Mesodermal cell (in vitro differentiated cells): ENCODE results near the gene TMEM80.
A peak's percentile ranks its signal among the peaks of the same experiment; 100 is the strongest.

ENCODE experiments used
- H3K27ac ChIP-seq: 2 replicates; pipeline ENCODE4 v1.7.0; 2013; ENCODE audit warnings: mild to moderate bottlenecking, low read depth, low read length, moderate library complexity; ENCODE audit not compliant: severe bottlenecking
- H3K36me3 ChIP-seq: 2 replicates; pipeline ENCODE4 v1.7.1; 2013; ENCODE audit warnings: mild to moderate bottlenecking, low read length, moderate library complexity; ENCODE audit not compliant: control insufficient read depth, insufficient read depth
- H3K4me1 ChIP-seq: one replicate; pipeline ENCODE4 v1.7.1; 2013; ENCODE audit warnings: mild to moderate bottlenecking, low read length; ENCODE audit not compliant: insufficient read depth, control insufficient read depth, poor library complexity, severe bottlenecking
- H3K4me3 ChIP-seq: 2 replicates; pipeline ENCODE4 v1.7.0; 2013; ENCODE audit warnings: low read length, control low read depth, mild to moderate bottlenecking; ENCODE audit not compliant: insufficient read depth, poor library complexity, severe bottlenecking; ENCODE audit errors: extremely low read depth
- H3K9me3 ChIP-seq: 2 replicates; pipeline ENCODE4 v1.7.1; 2013; ENCODE audit warnings: mild to moderate bottlenecking, low read length, moderate library complexity; ENCODE audit not compliant: control insufficient read depth
- WGBS, 2 experiments: methylation state at CpG; one replicate each; pipeline ENCODE4 v1.1.5; 2013; ENCODE audit warnings: missing lambda C conversion rate in 2 of 2; ENCODE audit not compliant: insufficient coverage in 2 of 2; 5-methylcytosine and 5-hydroxymethylcytosine counted together

The TMEM80 gene

GRCh38 chr11:693415-693831 is 2.2 kb upstream of the TMEM80 start:
- Histone ChIP-seq H3K4me3 (peak overlapping the region; percentile 98), H3K27ac (peak overlapping the region; percentile 16), H3K4me1 (peaks cover 43% of the 10 kb centered on the region), H3K36me3 (peaks cover 25% of the 10 kb centered on the region), H3K9me3 (no peaks in the 10 kb centered on the region)
- 71 to 73% methylated on average over 7 to 12 of the region's 13 CpGs for WGBS, 2 experiments

- no peaks in the 10 kb centered on the region for H3K9me3 ChIP-seq
- peaks cover 49% of the 10 kb centered on the region for H3K4me1 ChIP-seq
- no peak overlapping the region for H3K27ac ChIP-seq
- 84 to 100% methylated on average over 3 to 9 of the region's 15 CpGs for WGBS, 2 experiments
- peak overlapping the region; percentile 98 for H3K4me3 ChIP-seq
- peaks cover 24% of the 10 kb centered on the region for H3K36me3 ChIP-seq
These were observed 1.6 kb upstream of the TMEM80 start for GRCh38 chr11:693887-694562.

GRCh38 chr11:694563-695287 is 891 bp upstream of the TMEM80 start, which contains the start of gene DEAF1:
Gene DEAF1 (minus strand): TSS chr11:695222. CDS start chr11:695047, 175 bp downstream.
- peak within 1 kb of the TSS; percentile 98 for H3K4me3 ChIP-seq
- 4 to 5% methylated on average over 79 to 95 of the region's 103 CpGs for WGBS, 2 experiments
- H3K27ac ChIP-seq, result peak within 1 kb of the TSS; percentile 99
- peaks cover 20% of the 10 kb centered on the region for H3K36me3 ChIP-seq
- H3K4me1 ChIP-seq, result peaks cover 49% of the 10 kb centered on the region
- no peaks in the 10 kb centered on the region for H3K9me3 ChIP-seq

GRCh38 chr11:695288-695537 is 403 bp upstream of the TMEM80 start:
- no peaks in the 10 kb centered on the region for H3K9me3 ChIP-seq
- 0% methylated on average over 22 to 25 of the region's 25 CpGs for WGBS, 2 experiments
- H3K27ac ChIP-seq, result peak overlapping the region; percentile 99
- H3K4me1 ChIP-seq, result peaks cover 49% of the 10 kb centered on the region
- peak overlapping the region; percentile 98 for H3K4me3 ChIP-seq
- peaks cover 19% of the 10 kb centered on the region for H3K36me3 ChIP-seq

- 95 to 97% methylated on average over 3 to 8 of the region's 11 CpGs for WGBS, 2 experiments
- Histone ChIP-seq H3K4me1 (peaks cover 47% of the 10 kb centered on the region), H3K4me3 (no peak overlapping the region), H3K9me3 (no peaks in the 10 kb centered on the region), H3K27ac (peak overlapping the region; percentile 13), H3K36me3 (peaks cover 19% of the 10 kb centered on the region)
These were observed 1.4 kb downstream of the TMEM80 start for GRCh38 chr11:696955-697491.

GRCh38 chr11:697811-698311 is 2.2 kb downstream of the TMEM80 start:
- peak overlapping the region; percentile 1 for H3K4me3 ChIP-seq
- H3K9me3 ChIP-seq, result no peaks in the 10 kb centered on the region
- WGBS, 2 experiments, result 56 to 62% methylated on average over 9 to 10 of the region's 11 CpGs
- peaks cover 26% of the 10 kb centered on the region for H3K36me3 ChIP-seq
- peaks cover 40% of the 10 kb centered on the region for H3K4me1 ChIP-seq
- H3K27ac ChIP-seq, result peak overlapping the region; percentile 64

- Histone ChIP-seq H3K27ac (no peak overlapping the region), H3K4me1 (peaks cover 33% of the 10 kb centered on the region), H3K36me3 (peaks cover 31% of the 10 kb centered on the region), H3K4me3 (no peak overlapping the region), H3K9me3 (no peaks in the 10 kb centered on the region)
- 72 to 75% methylated on average over 14 to 16 of the region's 17 CpGs for WGBS, 2 experiments
These were observed 3.0 kb downstream of the TMEM80 start for GRCh38 chr11:698493-699115.

GRCh38 chr11:699116-699508 is 3.5 kb downstream of the TMEM80 start:
- no peak overlapping the region for H3K27ac ChIP-seq
- peaks cover 28% of the 10 kb centered on the region for H3K4me1 ChIP-seq
- H3K36me3 ChIP-seq, result peaks cover 31% of the 10 kb centered on the region
- WGBS, 2 experiments, result 96 to 97% methylated on average over 4 of the region's 7 CpGs
- H3K9me3 ChIP-seq, result no peaks in the 10 kb centered on the region
- H3K4me3 ChIP-seq, result no peak overlapping the region

GRCh38 chr11:699753-700152 is 4.1 kb downstream of the TMEM80 start:
- no peaks in the 10 kb centered on the region for H3K9me3 ChIP-seq
- H3K27ac ChIP-seq, result no peak overlapping the region
- H3K36me3 ChIP-seq, result peaks cover 35% of the 10 kb centered on the region
- WGBS, 2 experiments, result 89 to 100% methylated on average over 1 of the region's 1 CpG
- peaks cover 27% of the 10 kb centered on the region for H3K4me1 ChIP-seq
- H3K4me3 ChIP-seq, result no peak overlapping the region

GRCh38 chr11:701741-702461 is 6.3 kb downstream of the TMEM80 start:
- peaks cover 37% of the 10 kb centered on the region for H3K36me3 ChIP-seq
- peaks cover 30% of the 10 kb centered on the region for H3K4me1 ChIP-seq
- WGBS, 2 experiments, result 92 to 97% methylated on average over 19 to 22 of the region's 22 CpGs

More at GRCh38 chr11:701741-702461, 6.3 kb downstream of the TMEM80 start:
- no peaks in the 10 kb centered on the region for H3K9me3 ChIP-seq
- no peak overlapping the region for H3K27ac ChIP-seq
- H3K4me3 ChIP-seq, result no peak overlapping the region
